Measurements from ENCODE around the gene DNASE1L3.
A peak's percentile ranks its signal among the peaks of the same experiment; 100 is the strongest.

The DNASE1L3 gene

GRCh38 chr3:58173029-58173668 is 37.6 kb downstream of the DNASE1L3 start:
- no peak for DNase-seq (ENCODE audit: low read depth)
- TF ChIP-seq, protein P1, sequence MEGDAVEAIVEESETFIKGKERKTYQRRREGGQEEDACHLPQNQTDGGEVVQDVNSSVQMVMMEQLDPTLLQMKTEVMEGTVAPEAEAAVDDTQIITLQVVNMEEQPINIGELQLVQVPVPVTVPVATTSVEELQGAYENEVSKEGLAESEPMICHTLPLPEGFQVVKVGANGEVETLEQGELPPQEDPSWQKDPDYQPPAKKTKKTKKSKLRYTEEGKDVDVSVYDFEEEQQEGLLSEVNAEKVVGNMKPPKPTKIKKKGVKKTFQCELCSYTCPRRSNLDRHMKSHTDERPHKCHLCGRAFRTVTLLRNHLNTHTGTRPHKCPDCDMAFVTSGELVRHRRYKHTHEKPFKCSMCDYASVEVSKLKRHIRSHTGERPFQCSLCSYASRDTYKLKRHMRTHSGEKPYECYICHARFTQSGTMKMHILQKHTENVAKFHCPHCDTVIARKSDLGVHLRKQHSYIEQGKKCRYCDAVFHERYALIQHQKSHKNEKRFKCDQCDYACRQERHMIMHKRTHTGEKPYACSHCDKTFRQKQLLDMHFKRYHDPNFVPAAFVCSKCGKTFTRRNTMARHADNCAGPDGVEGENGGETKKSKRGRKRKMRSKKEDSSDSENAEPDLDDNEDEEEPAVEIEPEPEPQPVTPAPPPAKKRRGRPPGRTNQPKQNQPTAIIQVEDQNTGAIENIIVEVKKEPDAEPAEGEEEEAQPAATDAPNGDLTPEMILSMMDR (conservative IDR thresholded peaks at IDR 0.05; ENCODE audit: low read length): no peak
- H3K4me3 ChIP-seq (ENCODE audit: low read length): no peak overlapping the region

GRCh38 chr3:58171126-58171525 is 39.6 kb downstream of the DNASE1L3 start:
- H3K4me3 ChIP-seq (ENCODE audit: low read length): no peak overlapping the region
- DNase-seq (ENCODE audit: low read depth): no peak
- TF ChIP-seq, protein P1 (conservative IDR thresholded peaks at IDR 0.05; ENCODE audit: low read length): no peak

DNA sequence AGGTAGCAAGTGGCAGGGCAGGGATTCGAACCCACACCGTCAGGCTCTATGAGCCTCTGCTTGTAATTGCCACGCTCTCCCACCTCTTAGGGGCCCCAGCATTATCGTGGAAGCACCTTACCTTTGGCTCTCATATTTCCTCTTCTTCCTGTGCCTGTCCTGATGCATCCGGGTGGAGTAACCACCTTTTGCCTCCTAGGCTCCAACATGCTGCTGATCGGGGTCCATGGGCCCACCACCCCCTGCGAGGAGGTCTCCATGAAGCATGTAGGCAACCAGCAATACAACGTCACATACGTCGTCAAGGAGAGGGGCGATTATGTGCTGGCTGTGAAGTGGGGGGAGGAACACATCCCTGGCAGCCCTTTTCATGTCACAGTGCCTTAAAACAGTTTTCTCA is 40.4 kb downstream of the DNASE1L3 start:
- TF ChIP-seq, protein P1 (conservative IDR thresholded peaks at IDR 0.05; ENCODE audit: low read length): no peak
- DNase-seq (ENCODE audit: low read depth): no peak
- no peak overlapping the region for H3K4me3 ChIP-seq (ENCODE audit: low read length)

DNA sequence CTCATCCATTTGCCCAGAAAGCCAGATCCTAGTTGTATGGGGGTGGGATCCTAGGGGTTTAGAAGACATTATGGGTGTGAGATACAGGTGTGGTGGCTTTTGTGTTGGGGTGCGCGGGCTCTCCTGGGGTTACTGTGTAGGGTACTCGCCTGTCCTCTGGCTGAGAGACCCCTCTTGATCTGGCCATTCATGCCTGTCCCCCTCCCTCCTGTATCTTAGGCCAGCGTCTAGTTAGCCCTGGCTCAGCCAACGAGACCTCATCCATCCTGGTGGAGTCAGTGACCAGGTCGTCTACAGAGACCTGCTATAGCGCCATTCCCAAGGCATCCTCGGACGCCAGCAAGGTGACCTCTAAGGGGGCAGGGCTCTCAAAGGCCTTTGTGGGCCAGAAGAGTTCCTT is 41.4 kb downstream of the DNASE1L3 start:
- TF ChIP-seq, protein P1 (conservative IDR thresholded peaks at IDR 0.05; ENCODE audit: low read length): no peak
- no peak for DNase-seq (ENCODE audit: low read depth)
- no peak overlapping the region for H3K4me3 ChIP-seq (ENCODE audit: low read length)

- DNase-seq (ENCODE audit: low read depth): no peak
- no peak overlapping the region for H3K4me3 ChIP-seq (ENCODE audit: low read length)
- TF ChIP-seq, protein P1 (conservative IDR thresholded peaks at IDR 0.05; ENCODE audit: low read length): no peak
Observed at GRCh38 chr3:58168498-58168897, 42.3 kb downstream of the DNASE1L3 start.

DNA sequence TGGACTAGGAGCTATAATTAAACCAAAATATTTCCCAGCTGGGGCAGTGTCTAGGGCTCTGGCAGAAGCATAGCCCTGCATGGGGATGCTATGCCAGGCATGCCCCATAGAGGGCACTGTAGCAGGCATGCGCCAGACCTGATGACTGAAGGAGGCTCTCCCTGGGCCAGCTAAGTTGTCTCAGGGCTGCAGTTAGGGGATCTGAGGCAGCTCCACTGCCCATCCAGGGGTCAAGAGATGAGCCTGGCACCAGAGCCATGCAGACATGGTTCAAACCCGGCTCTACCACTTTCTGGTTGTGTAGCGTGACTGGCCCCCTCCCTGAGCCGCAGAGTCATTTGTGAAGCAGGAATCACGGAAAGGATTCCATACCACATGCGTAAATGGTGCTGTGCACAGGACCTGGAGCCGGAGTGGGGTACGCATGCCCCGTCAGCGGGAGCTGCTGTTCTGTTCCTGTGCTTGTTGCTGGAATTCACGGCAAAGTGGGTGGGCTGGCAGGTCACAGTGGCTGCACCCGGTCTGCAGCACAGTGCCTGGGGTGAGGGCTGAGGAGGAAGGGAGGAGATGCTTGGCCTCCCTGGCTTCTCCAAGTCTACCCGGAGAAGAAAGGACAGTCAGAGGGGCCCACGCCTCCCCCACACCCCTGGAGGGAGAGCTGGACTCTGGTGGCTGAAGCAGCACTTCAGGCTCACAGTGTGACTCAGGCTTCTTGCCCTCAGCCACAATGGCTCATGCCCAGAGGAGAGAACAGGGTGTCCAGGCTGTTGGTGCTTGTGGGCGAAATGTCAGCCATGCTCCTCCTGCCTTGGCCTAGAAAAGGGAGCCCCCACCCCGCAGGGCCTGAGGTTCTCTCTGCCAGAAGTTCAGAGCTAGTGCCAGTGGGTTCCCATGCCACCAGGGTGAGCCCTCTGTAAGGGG is 43.1 kb downstream of the DNASE1L3 start:
- H3K4me3 ChIP-seq (ENCODE audit: low read length): no peak overlapping the region
- DNase-seq (ENCODE audit: low read depth): peak; percentile 75
- TF ChIP-seq, protein P1 (conservative IDR thresholded peaks at IDR 0.05; ENCODE audit: low read length): peak; percentile 94
